GM19240 (cell line): ENCODE measurements around the gene C17orf100.
"Not testable (repeated sequence)": the region's sequence is repeated elsewhere in the genome, so short reads cannot be mapped to it uniquely, and the experiment has no call there.

ENCODE experiments used
- DNase-seq: peaks from one replicate; pipeline ENCODE4 v3.0.0; 2011; ENCODE audit warnings: low spot score; ENCODE audit not compliant: insufficient read length

The C17orf100 gene

GRCh38 chr17:6691958-6692357, 40.4 kb downstream of the C17orf100 start:
- not testable (repeated sequence) for DNase-seq

GRCh38 chr17:6695051-6695450, 43.5 kb downstream of the C17orf100 start:
- no peak for DNase-seq

DNA sequence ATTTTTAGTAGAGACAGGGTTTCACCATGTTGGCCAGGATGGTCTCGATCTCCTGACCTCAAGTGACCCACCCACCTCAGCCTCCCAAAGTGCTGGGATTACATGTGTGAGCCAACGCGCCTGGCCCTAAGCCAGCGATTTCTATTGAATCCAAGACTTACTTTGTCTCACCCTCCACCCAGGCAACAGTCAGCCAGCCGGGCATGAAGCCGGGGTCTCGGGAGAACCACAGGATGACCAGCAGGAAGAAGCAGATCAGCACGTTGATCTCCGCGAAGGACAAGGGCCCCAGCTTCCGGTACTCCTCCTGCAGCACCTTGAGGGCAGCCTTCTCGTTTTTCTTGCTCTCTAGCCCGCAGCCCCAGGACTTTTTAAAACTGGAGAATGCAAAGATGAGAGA, 44.0 kb downstream of the C17orf100 start:
- no peak for DNase-seq

DNA sequence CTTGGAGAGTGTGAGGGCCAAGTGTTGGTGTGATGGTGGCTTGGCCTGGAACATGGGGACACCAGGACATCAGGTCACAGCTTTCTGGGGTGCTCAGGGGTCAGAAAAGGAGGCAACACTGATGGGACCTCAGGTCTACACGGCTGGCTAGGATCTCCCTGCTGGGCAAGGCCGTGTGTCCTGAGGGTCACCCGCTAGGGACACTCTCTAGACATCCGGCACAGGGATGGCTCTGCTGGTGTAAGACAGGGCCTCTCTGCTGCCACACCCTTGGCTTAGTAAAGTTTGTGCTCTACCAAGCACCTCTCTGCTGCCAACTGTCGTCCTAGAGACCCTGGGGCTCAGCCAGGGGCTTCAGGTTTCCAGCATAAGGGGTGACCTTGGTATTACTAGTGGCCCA, 45.3 kb downstream of the C17orf100 start:
- no peak for DNase-seq

- DNase-seq: no peak
Measured at GRCh38 chr17:6698004-6698403, 46.4 kb downstream of the C17orf100 start.

DNA sequence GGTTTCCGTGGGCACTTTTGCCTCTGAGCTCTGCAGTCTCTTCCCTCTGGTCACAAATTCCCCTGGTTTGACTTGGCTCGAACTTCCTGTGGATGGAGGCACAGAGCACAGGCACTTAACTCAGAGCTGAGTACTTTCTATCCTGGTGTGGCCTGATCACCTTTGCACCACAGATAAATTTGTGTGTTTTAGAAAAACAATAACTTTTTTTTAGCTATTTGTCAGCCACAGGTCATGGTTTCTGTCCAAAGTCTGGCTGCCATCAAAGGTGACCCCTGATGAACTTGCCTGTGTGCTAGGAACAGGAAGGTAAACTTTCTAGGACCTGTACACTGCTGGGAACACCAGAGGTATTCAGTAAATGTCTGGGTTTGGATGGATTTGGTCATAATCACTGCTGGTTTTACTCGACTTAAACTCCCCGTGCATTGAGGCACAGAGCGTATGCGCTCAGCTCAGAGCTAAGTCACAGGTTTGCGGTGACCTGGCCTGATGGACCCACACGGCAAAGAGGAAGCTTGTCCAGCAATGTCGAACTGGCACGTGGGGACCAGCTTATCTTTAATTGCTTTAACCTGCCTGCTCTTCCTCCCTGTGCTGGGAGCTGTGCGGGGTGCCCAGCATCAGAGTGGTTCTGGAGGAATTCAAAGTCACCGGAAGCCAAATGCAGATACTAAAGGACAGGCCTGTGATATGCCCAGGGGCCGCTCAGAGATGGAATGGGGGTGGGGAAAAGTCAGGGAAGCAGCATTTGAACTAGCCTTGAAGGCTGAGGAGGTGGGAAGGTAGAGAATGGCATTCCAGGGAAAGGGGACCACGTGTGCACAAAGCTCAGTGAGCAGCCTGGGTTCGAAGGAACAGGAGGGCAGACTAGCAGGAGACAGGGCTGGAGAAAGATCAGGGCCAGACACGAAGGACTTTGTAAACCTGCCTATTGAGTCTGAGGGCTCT, 48.7 kb downstream of the C17orf100 start:
- no peak for DNase-seq

DNA sequence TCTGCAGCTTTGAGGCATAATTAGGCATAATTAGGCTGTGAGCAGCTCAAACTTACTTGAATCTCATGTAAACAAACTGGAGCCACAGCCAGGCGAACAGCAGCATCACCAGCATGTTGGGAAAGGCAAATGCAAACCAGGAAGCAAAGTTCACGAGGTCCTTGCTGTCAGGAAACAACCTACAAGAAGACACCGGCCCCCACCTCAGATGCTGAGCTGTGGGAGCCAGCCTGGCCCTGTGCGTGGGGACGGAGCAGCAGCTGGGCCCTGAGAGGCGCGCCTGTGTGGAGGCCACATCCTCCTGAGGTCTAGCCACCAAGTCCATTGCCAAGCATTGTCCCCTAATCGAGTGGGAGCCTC, 49.4 kb downstream of the C17orf100 start:
- DNase-seq: no peak

DNA sequence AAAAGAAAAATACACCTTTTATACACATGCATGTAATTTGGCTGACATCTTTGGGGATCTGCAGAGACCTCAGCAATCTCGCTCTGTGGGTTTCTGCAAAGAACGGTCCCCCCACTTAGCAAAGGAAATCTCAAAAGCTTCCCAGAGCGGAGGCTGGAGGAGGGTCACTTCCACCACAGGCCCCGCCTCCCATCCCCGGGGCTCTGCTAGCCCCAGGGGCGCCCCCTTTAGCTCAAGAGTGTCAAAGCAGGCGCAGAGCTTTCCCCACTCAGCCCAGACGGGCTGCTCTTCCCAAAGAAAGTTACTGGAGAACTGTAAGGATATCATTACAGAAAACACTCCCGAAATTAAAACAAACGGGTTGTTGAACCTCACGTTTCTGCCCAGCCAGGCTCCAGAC, 50.2 kb downstream of the C17orf100 start:
- no peak for DNase-seq

GRCh38 chr17:6702567-6703215, 51.1 kb downstream of the C17orf100 start:
- DNase-seq: no peak
